Nephron progenitor cell (in vitro differentiated cells): ENCODE data around the gene THSD4.

ENCODE experiments used
- DNase-seq: peaks from one replicate; pipeline ENCODE4 v3.0.0; 2021
- H3K27ac Mint-ChIP-seq: 2 replicates; pipeline ENCODE4 v1.8.0; 2021; ENCODE audit warnings: mild to moderate bottlenecking, moderate library complexity, mixed read lengths
- H3K27me3 Mint-ChIP-seq: 2 replicates; pipeline ENCODE4 v1.8.0; 2021; ENCODE audit warnings: mild to moderate bottlenecking, low read depth, mixed read lengths; ENCODE audit not compliant: poor library complexity
- H3K36me3 Mint-ChIP-seq: 2 replicates; pipeline ENCODE4 v1.8.0; 2021; ENCODE audit warnings: low read depth, mixed read lengths
- H3K4me1 Mint-ChIP-seq: 2 replicates; pipeline ENCODE4 v1.8.0; 2021; ENCODE audit warnings: mixed read lengths
- H3K4me3 Mint-ChIP-seq: 2 replicates; pipeline ENCODE4 v1.8.0; 2021; ENCODE audit warnings: mild to moderate bottlenecking, moderate library complexity, mixed read lengths
- H3K9me3 Mint-ChIP-seq: 2 replicates; pipeline ENCODE4 v1.8.0; 2021; ENCODE audit warnings: mild to moderate bottlenecking, moderate library complexity, mixed read lengths
- TF ChIP-seq, protein P1 (sequence below): fragments of 200-600 bp; sonication (generic); IDR thresholded peaks from 2 replicates; pipeline ENCODE4 v1.5.0; 2021; ENCODE audit warnings: antibody characterized with exemption

Gene THSD4

GRCh38 chr15:71511796-71512681 is 396.8 kb downstream of the THSD4 start:
- peak; percentile 26 for DNase-seq
- Mint-ChIP-seq H3K4me3 (no peak overlapping the region), H3K9me3 (no peaks in the 10 kb centered on the region), H3K27me3 (peaks cover 6% of the 10 kb centered on the region), H3K36me3 (no peaks in the 10 kb centered on the region), H3K27ac (peak overlapping the region; percentile 29), H3K4me1 (peaks cover 65% of the 10 kb centered on the region)
- TF ChIP-seq, protein P1, sequence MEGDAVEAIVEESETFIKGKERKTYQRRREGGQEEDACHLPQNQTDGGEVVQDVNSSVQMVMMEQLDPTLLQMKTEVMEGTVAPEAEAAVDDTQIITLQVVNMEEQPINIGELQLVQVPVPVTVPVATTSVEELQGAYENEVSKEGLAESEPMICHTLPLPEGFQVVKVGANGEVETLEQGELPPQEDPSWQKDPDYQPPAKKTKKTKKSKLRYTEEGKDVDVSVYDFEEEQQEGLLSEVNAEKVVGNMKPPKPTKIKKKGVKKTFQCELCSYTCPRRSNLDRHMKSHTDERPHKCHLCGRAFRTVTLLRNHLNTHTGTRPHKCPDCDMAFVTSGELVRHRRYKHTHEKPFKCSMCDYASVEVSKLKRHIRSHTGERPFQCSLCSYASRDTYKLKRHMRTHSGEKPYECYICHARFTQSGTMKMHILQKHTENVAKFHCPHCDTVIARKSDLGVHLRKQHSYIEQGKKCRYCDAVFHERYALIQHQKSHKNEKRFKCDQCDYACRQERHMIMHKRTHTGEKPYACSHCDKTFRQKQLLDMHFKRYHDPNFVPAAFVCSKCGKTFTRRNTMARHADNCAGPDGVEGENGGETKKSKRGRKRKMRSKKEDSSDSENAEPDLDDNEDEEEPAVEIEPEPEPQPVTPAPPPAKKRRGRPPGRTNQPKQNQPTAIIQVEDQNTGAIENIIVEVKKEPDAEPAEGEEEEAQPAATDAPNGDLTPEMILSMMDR: no peak

DNA sequence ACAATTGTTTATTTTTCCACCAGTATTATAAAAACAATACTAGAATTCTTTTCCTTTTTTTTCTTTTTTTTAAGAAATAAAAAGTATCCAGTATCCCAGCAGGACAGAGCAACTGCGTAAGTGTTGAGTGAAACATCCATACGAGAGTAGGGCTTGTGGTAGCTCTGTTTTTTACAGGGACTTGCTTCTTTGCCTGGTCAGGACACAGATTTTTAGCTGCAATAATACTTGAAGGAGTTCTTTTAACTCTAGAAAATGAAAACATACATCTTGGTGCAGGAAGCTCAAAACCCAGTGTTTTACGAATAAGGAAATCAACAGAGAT is 397.4 kb downstream of the THSD4 start:
- Mint-ChIP-seq H3K4me1 (peaks cover 66% of the 10 kb centered on the region), H3K4me3 (no peak overlapping the region), H3K36me3 (no peaks in the 10 kb centered on the region), H3K9me3 (no peaks in the 10 kb centered on the region), H3K27me3 (peaks cover 6% of the 10 kb centered on the region), H3K27ac (peak overlapping the region; percentile 18)
- TF ChIP-seq, protein P1: no peak
- no peak for DNase-seq

DNA sequence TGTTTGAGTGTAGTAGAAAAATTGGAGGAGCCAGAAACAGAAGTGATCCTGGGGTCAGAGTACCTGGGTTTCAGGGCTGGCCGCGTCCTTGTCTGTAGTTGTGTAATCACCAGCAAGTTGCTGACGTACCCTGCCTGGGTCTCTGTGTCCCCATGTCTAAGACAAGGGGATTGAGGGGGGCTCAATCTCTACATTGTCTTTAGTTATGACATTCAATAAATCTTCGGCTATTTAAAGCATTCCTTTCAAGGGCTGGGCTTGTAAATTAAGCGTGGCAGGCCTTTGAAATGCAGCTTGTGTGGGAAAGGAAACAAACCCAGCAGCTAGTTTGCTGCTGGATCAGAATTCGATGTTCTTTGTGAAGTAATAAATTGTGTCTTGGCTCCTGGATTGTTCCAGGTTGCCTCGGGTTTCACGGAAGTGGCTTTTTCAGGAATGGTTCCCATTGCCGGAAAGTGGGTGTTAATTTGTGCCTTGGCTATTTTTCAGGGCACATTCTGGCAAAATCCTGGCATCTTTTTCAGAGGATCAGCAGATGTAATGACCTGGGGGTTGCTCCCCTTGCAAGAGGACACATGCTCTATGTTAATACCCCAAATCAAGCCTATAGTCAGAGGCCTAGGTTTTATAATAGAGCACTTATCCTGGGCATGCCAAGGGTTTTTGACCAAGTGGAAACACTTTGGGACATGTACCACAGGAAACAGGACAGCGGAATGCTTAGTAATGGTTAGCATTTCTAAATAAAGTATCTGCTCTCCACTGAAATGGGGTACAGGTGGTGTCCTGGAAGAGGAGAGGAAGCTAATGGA is 400.3 kb downstream of the THSD4 start:
- H3K4me1 Mint-ChIP-seq: peaks cover 86% of the 10 kb centered on the region
- peak overlapping the region; percentile 92 for H3K27ac Mint-ChIP-seq
- H3K4me3 Mint-ChIP-seq: peak overlapping the region; percentile 23
- peaks cover 9% of the 10 kb centered on the region for H3K27me3 Mint-ChIP-seq
- peak; percentile 5 for DNase-seq
- TF ChIP-seq, protein P1: no peak
- H3K9me3 Mint-ChIP-seq: no peaks in the 10 kb centered on the region
- no peaks in the 10 kb centered on the region for H3K36me3 Mint-ChIP-seq

DNA sequence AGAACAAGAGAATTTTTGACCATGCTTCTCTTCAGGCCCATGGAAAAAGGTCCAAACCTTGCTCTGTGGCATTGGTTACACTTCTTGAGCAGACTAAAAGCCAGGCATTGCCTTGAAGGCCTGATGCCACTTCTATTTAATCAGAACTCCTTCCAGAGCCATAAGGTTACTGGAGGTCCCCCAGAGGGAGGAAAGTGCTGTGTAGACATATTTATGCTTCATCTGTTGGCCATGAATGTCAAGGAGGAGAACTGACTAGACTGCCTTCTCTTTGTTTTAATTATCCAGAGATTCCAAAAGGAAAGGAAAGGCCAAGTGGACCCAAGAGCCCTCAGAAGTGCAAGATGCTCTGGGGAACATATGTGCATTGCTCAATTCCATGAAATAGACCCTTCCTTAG is 402.5 kb downstream of the THSD4 start:
- Mint-ChIP-seq H3K4me1 (peaks cover 70% of the 10 kb centered on the region), H3K27me3 (peaks cover 16% of the 10 kb centered on the region)
- TF ChIP-seq, protein P1: no peak

GRCh38 chr15:71518661-71519060 is 403.4 kb downstream of the THSD4 start:
- Mint-ChIP-seq H3K27ac (no peak overlapping the region), H3K4me3 (no peak overlapping the region), H3K4me1 (peaks cover 68% of the 10 kb centered on the region), H3K36me3 (peaks cover 4% of the 10 kb centered on the region), H3K9me3 (no peaks in the 10 kb centered on the region), H3K27me3 (peaks cover 16% of the 10 kb centered on the region)
- no peak for DNase-seq
- TF ChIP-seq, protein P1: no peak

More for the DNA sequence above, 402.5 kb downstream of the THSD4 start:
- Mint-ChIP-seq H3K4me3 (no peak overlapping the region), H3K27ac (peak overlapping the region; percentile 84), H3K36me3 (no peaks in the 10 kb centered on the region), H3K9me3 (no peaks in the 10 kb centered on the region)
- no peak for DNase-seq
